ENCODE data around the gene ABHD10. TPM values are rescaled to one million over a fixed set of nuclear protein-coding genes. Genes with fewer than 3 reads are reported as not detected.

The ABHD10 gene
- total RNA-seq, 4 donors from 2014 or later, result 2.2 to 23.3 (median 9.3) TPM

DNA sequence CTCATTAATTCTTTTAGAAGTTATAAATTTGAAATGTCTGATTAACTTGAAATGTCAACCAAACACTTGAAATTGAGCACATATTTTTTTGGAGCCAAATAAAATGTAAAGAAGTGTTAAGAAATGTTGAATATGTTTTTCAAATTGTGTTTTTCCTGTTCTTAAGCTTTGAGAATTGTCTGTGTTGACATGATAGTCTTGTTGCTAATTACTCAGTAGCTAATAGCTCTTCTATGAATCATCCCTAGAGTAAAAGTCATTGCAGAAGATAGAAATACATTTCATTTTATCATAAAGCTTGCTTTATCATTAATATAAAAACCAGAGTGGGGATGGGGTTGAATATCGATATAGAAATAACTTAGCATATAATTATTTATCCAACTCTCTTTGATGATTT is 41.9 kb upstream of the ABHD10 start:
- no peaks in the 10 kb centered on the region for H3K27me3 ChIP-seq

DNA sequence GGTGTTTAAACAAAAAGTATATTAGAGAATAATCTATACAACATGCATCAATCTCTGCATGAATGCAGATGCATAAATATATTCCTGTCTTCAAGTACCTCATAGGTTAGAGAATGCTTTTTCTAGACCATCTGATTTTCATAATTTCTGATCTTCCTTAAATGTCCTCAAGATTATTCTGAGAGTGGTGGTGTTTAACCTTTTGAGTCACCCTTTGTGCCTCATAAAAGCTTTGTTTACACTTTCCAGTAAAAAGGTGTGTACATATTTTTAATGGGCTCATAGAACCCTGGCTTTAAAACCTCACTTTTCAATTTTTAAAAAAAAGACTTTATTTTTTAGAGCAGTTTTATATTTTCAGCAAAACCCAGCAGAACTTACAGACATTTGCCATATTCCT is 41.0 kb upstream of the ABHD10 start:
- intact Hi-C loops (cut with DNase I; ENCODE audit: low total_unique reads) (no loop called here), in situ Hi-C loops (cut with MboI; ENCODE audit: low pct_ligation_motif_present in 1 of 4, low pct_unique_long_range_greater_than_20kb in 1 of 4, low sequenced_read_pairs in 3 of 4) (no loop called here)
- Histone ChIP-seq H3K4me1 (peaks cover 0 to 21% (median 4%) of the 10 kb centered on the region in 4 donors), H3K36me3 (peaks cover 0 to 9% (median 0%) of the 10 kb centered on the region in 4 donors), H3K27ac (no peak overlapping the region), H3K4me3 (no peak overlapping the region), H3K27me3 (no peaks in the 10 kb centered on the region), H3K9me3 (no peaks in the 10 kb centered on the region)
- DNase-seq, result no peak
- TF ChIP-seq POLR2AphosphoS5 (IDR thresholded peaks at IDR 0.05) (no peak), POLR2A (IDR thresholded peaks at IDR 0.05) (no peak), EP300 (IDR thresholded peaks at IDR 0.05; ENCODE audit: low read depth) (no peak)
- TF ChIP-seq, protein P1, sequence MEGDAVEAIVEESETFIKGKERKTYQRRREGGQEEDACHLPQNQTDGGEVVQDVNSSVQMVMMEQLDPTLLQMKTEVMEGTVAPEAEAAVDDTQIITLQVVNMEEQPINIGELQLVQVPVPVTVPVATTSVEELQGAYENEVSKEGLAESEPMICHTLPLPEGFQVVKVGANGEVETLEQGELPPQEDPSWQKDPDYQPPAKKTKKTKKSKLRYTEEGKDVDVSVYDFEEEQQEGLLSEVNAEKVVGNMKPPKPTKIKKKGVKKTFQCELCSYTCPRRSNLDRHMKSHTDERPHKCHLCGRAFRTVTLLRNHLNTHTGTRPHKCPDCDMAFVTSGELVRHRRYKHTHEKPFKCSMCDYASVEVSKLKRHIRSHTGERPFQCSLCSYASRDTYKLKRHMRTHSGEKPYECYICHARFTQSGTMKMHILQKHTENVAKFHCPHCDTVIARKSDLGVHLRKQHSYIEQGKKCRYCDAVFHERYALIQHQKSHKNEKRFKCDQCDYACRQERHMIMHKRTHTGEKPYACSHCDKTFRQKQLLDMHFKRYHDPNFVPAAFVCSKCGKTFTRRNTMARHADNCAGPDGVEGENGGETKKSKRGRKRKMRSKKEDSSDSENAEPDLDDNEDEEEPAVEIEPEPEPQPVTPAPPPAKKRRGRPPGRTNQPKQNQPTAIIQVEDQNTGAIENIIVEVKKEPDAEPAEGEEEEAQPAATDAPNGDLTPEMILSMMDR (IDR thresholded peaks at IDR 0.05), result no peak

More for the DNA sequence above, 41.9 kb upstream of the ABHD10 start:
- H3K27ac ChIP-seq, result no peak overlapping the region
- TF ChIP-seq, protein P1 (IDR thresholded peaks at IDR 0.05), result no peak
- TF ChIP-seq EP300 (IDR thresholded peaks at IDR 0.05; ENCODE audit: low read depth) (no peak), POLR2A (IDR thresholded peaks at IDR 0.05) (no peak), POLR2AphosphoS5 (IDR thresholded peaks at IDR 0.05) (no peak)
- H3K36me3 ChIP-seq, result peaks cover 0 to 11% (median 0%) of the 10 kb centered on the region in 4 donors
- no peak overlapping the region for H3K4me3 ChIP-seq
- H3K9me3 ChIP-seq, result no peaks in the 10 kb centered on the region
- DNase-seq, result no peak
- peaks cover 0 to 21% (median 4%) of the 10 kb centered on the region in 4 donors for H3K4me1 ChIP-seq
- in situ Hi-C loops (cut with MboI; ENCODE audit: low pct_ligation_motif_present in 1 of 4, low pct_unique_long_range_greater_than_20kb in 1 of 4, low sequenced_read_pairs in 3 of 4), result no loop called here
- intact Hi-C loops (cut with DNase I; ENCODE audit: low total_unique reads), result no loop called here
- 63 to 89% methylated on average over 1 of the region's 1 CpG for WGBS, 2 donors (ENCODE audit: low coverage in 1 of 2)

DNA sequence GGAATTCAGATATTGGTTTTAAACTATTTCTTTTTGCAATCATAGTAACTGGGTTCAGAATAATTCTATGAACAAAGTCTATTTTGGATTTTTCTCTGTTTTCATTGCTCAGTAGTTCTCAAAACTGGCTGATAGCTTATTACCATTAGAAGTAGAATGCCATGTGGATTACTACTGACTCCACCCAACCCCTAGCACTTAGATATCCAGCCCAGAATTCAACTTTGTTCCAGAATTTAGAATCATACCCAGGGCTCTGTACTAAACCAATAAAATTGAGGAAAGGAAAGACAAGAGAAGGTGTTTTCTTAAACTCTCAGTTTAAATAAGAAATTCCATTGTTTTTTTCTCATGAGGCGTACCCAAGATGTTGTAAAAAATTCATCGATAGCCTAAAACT is 39.0 kb upstream of the ABHD10 start:
- Histone ChIP-seq H3K4me3 (no peak overlapping the region), H3K27me3 (no peaks in the 10 kb centered on the region), H3K9me3 (no peaks in the 10 kb centered on the region), H3K27ac (no peak overlapping the region), H3K4me1 (peaks cover 0 to 12% (median 4%) of the 10 kb centered on the region in 4 donors), H3K36me3 (peaks cover 0 to 8% (median 0%) of the 10 kb centered on the region in 4 donors)
- WGBS, 2 donors (ENCODE audit: low coverage in 1 of 2), result 82 to 93% methylated on average over 2 of the region's 2 CpGs
- no peak for DNase-seq
- TF ChIP-seq POLR2AphosphoS5 (IDR thresholded peaks at IDR 0.05) (no peak), EP300 (IDR thresholded peaks at IDR 0.05; ENCODE audit: low read depth) (no peak), POLR2A (IDR thresholded peaks at IDR 0.05) (no peak)
- TF ChIP-seq, protein P1 (IDR thresholded peaks at IDR 0.05), result no peak
- intact Hi-C loops (cut with DNase I; ENCODE audit: low total_unique reads), result no loop called here
- in situ Hi-C loops (cut with MboI; ENCODE audit: low pct_ligation_motif_present in 1 of 4, low pct_unique_long_range_greater_than_20kb in 1 of 4, low sequenced_read_pairs in 3 of 4), result no loop called here

DNA sequence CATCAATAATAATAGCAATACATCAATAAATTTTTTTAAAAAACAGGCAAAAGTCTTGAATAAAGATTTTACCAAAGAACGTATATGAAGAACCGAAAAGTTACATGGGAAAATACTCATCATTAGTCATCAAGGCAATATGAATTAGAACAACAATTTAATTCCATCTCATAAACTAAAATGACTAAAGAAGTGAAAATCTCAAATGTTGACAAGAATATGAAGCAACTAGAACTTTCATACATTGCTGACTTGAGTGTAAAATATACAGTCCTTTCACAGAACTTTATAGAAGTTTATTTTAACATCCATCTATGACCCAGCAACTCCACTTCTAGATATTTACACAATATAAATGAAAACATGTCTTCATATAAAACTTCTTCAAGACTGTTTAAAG is 35.3 kb upstream of the ABHD10 start:
- H3K27me3 ChIP-seq, result no peaks in the 10 kb centered on the region
- H3K36me3 ChIP-seq, result peaks cover 0 to 8% (median 0%) of the 10 kb centered on the region in 4 donors
- intact Hi-C loops (cut with DNase I; ENCODE audit: low total_unique reads), result no loop called here
- H3K4me1 ChIP-seq, result peaks cover 0 to 6% (median 0%) of the 10 kb centered on the region in 4 donors
- no peak for DNase-seq
- in situ Hi-C loops (cut with MboI; ENCODE audit: low pct_ligation_motif_present in 1 of 4, low pct_unique_long_range_greater_than_20kb in 1 of 4, low sequenced_read_pairs in 3 of 4), result no loop called here
- no peak for TF ChIP-seq POLR2AphosphoS5 (IDR thresholded peaks at IDR 0.05)
- TF ChIP-seq POLR2A (IDR thresholded peaks at IDR 0.05), result no peak
- TF ChIP-seq, protein P1 (IDR thresholded peaks at IDR 0.05), result no peak
- TF ChIP-seq EP300 (IDR thresholded peaks at IDR 0.05; ENCODE audit: low read depth), result no peak
- no peak overlapping the region for H3K4me3 ChIP-seq
- H3K27ac ChIP-seq, result no peak overlapping the region
- WGBS, 2 donors (ENCODE audit: low coverage in 1 of 2), result 86 to 88% methylated on average over 2 of the region's 2 CpGs
- no peaks in the 10 kb centered on the region for H3K9me3 ChIP-seq
